K562 (cell line): Measurements from ENCODE around the gene SORBS2. TPM values are rescaled to one million over a fixed set of nuclear protein-coding genes. Genes with fewer than 3 reads are reported as not detected.

Source experiments
- ATAC-seq: fragments of 200-7000 bp; cut with Tn5 transposase; 3 replicates; pipeline ENCODE4 v1.9.1; 2020; ENCODE audit warnings: moderate library complexity
- BruUV-seq: library from RNA; stranded (reverse); fragments of 400-500 nt; replicated peaks from 2 replicates; lab custom pipeline; 2021; lab: Mats Ljungman, UMichigan
- CTCF ChIA-PET: fragments of 300-600 bp; formaldehyde crosslinking; extraction: SDS; loops from one replicate; lab custom pipeline; 2021; ENCODE audit warnings: low intra/inter-chr PET ratio; lab: Yijun Ruan, JAX
- POLR2A ChIA-PET: fragments of 300-600, 350-650 bp; sonication (Branson Sonifier 250); formaldehyde crosslinking; extraction: SDS; loops from one replicate; lab custom pipeline; 2021; ENCODE audit warnings: antibody characterized with exemption, inconsistent platforms; lab: Yijun Ruan, JAX
- DNase-seq, 4 experiments: peaks; one replicate each; pipeline versions ENCODE4 v3.0.0 to v3.0.0-alpha.2; 2011 to 2018; ENCODE audit warnings: low spot score in 3 of 4, mixed read lengths in 3 of 4; ENCODE audit errors: extremely low read depth in 1 of 4
- FAIRE-seq: peaks from 2 replicates; lab custom pipeline; 2011; peaks lifted over from hg19 to GRCh38; lab: Jason Lieb, UNC
- H2AFZ ChIP-seq: 2 replicates; pipeline ENCODE4 v1.6.0; 2011; ENCODE audit warnings: low read depth, low read length, control low read depth, inconsistent platforms
- H3K27ac ChIP-seq: fragments of 200-600 bp; 3 replicates; pipeline ENCODE4 v1.8.0; 2011; ENCODE audit warnings: low read depth, mild to moderate bottlenecking, control low read depth, inconsistent platforms, low read length, moderate library complexity, mixed read lengths; ENCODE audit errors: extremely low read depth
- H3K27me3 ChIP-seq, 2 experiments: fragments of 300-600 bp in 1 of 2; 2 replicates in 1 of 2; 3 replicates in 1 of 2; pipeline versions ENCODE4 v1.6.0 to v1.8.0; 2011; ENCODE audit warnings: inconsistent platforms in 2 of 2, low read length in 2 of 2, mild to moderate bottlenecking in 1 of 2, mixed read lengths in 1 of 2, moderate library complexity in 1 of 2; ENCODE audit not compliant: control insufficient read depth in 2 of 2, insufficient read depth in 2 of 2
- H3K36me3 ChIP-seq: fragments of 300-600 bp; 3 replicates; pipeline ENCODE4 v1.8.0; 2011; ENCODE audit warnings: mild to moderate bottlenecking, low read length, inconsistent platforms; ENCODE audit not compliant: control insufficient read depth, insufficient read depth
- H3K4me1 ChIP-seq, 2 experiments: fragments of 200-600 bp in 1 of 2; replicated peaks in 1 of 2; 2 replicates in 1 of 2; 3 replicates in 1 of 2; pipeline versions ENCODE4 v1.5.1 to v1.8.0; 2011; ENCODE audit warnings: inconsistent platforms in 2 of 2, low read length in 2 of 2, mild to moderate bottlenecking in 1 of 2, mixed read lengths in 1 of 2, moderate library complexity in 1 of 2; ENCODE audit not compliant: control insufficient read depth in 2 of 2, insufficient read depth in 2 of 2
- H3K4me2 ChIP-seq: 2 replicates; pipeline ENCODE4 v1.6.1; 2011; ENCODE audit warnings: low read length, control low read depth, inconsistent platforms, mixed read lengths; ENCODE audit not compliant: insufficient read depth
- H3K4me3 ChIP-seq: fragments of 200-600 bp; sonication (generic), shearing (Covaris generic); 2 replicates; pipeline ENCODE4 v1.5.1; 2016; ENCODE audit warnings: control low read depth, inconsistent platforms
- H3K79me2 ChIP-seq: fragments of 200-600 bp; 3 replicates; pipeline ENCODE4 v1.8.0; 2011; ENCODE audit warnings: low read length, inconsistent platforms; ENCODE audit not compliant: control insufficient read depth, insufficient read depth
- H3K9ac ChIP-seq, 2 experiments: 2 replicates each; pipeline versions ENCODE4 v1.6.0 to v1.6.1; 2011; ENCODE audit warnings: low read depth in 2 of 2, low read length in 2 of 2, control low read depth in 1 of 2, inconsistent platforms in 1 of 2, mild to moderate bottlenecking in 1 of 2, mixed read lengths in 1 of 2; ENCODE audit not compliant: insufficient read depth in 1 of 2
- H3K9me1 ChIP-seq: one replicate; pipeline ENCODE4 v1.6.0; 2011; ENCODE audit warnings: inconsistent platforms, mild to moderate bottlenecking, low read length, moderate library complexity; ENCODE audit not compliant: control insufficient read depth, insufficient read depth
- H3K9me3 ChIP-seq: replicated peaks from 2 replicates; pipeline ENCODE4 v1.5.1; 2011; ENCODE audit warnings: low read depth, low read length, inconsistent platforms; ENCODE audit not compliant: control insufficient read depth, insufficient read depth
- H4K20me1 ChIP-seq: replicated peaks from 2 replicates; pipeline ENCODE4 v1.6.1; 2011; ENCODE audit warnings: low read length, inconsistent platforms, mixed read lengths; ENCODE audit not compliant: control insufficient read depth, insufficient read depth
- BHLHE40 ChIP-seq: IDR thresholded peaks from 2 replicates; pipeline ENCODE4 v1.6.1; 2011; ENCODE audit warnings: low read length, improper control_type of control experiment
- CBX2 ChIP-seq: fragments of 200-600 bp; sonication (generic); IDR thresholded peaks from one replicate; pipeline ENCODE4 v1.6.1; 2012; ENCODE audit warnings: mild to moderate bottlenecking, low read length, inconsistent platforms; ENCODE audit not compliant: insufficient read depth, poor library complexity, severe bottlenecking
- CCAR2 ChIP-seq: fragments of 200-400 bp; formaldehyde crosslinking; IDR thresholded peaks from 2 replicates; pipeline ENCODE4 v1.6.1; 2017; ENCODE audit warnings: mild to moderate bottlenecking, low read depth, low read length
- CREB1 ChIP-seq, 2 experiments: sonication (generic) in 1 of 2; formaldehyde crosslinking in 1 of 2; IDR thresholded peaks; 2 replicates each; pipeline versions ENCODE4 v1.6.1 to v1.8.0; 2012 to 2022; ENCODE audit warnings: inconsistent platforms in 1 of 2, mild to moderate bottlenecking in 1 of 2, missing genetic modification reagents in 1 of 2, moderate library complexity in 1 of 2
- DLX4 ChIP-seq: fragments of 250-450 bp; sonication (Bioruptor Pico); IDR thresholded peaks from 2 replicates; pipeline ENCODE4 v1.6.1; 2021; ENCODE audit warnings: mild to moderate bottlenecking
- EGR1 ChIP-seq: fragments of 450-650 bp; conservative IDR thresholded peaks from 2 replicates; pipeline ENCODE4 v1.6.1; 2017; ENCODE audit warnings: mild to moderate bottlenecking
- NCOA1 ChIP-seq: fragments of 450-650 bp; IDR thresholded peaks from 2 replicates; pipeline ENCODE4 v1.6.1; 2016; ENCODE audit warnings: low read depth
- NFRKB ChIP-seq: fragments of 450-650 bp; IDR thresholded peaks from 2 replicates; pipeline ENCODE4 v1.6.1; 2016; ENCODE audit warnings: low read depth
- TCFL5 ChIP-seq: fragments of 250-450 bp; sonication (Bioruptor Pico); conservative IDR thresholded peaks from 2 replicates; pipeline ENCODE4 v1.6.1; 2021; ENCODE audit warnings: mild to moderate bottlenecking, moderate library complexity, matching md5 sums
- TFAM ChIP-seq: fragments of 250-450 bp; sonication (Bioruptor Pico); conservative IDR thresholded peaks from 2 replicates; pipeline ENCODE4 v1.5.0; 2021; ENCODE audit warnings: mild to moderate bottlenecking, moderate library complexity
- ZBTB2 ChIP-seq: fragments of 450-650 bp; IDR thresholded peaks from 2 replicates; pipeline ENCODE4 v1.6.1; 2016; ENCODE audit warnings: antibody characterized with exemption
- ZBTB40 ChIP-seq, 2 experiments: fragments of 450-650 bp in 1 of 2; sonication (generic) in 1 of 2; formaldehyde crosslinking in 1 of 2; IDR thresholded peaks; 2 replicates each; pipeline versions ENCODE4 v1.7.1 to v1.9.0; 2016 to 2022; ENCODE audit warnings: inconsistent platforms in 1 of 2, mild to moderate bottlenecking in 1 of 2, missing genetic modification reagents in 1 of 2
- ZFP1 ChIP-seq: fragments of 450-650 bp; formaldehyde crosslinking; IDR thresholded peaks from 2 replicates; pipeline ENCODE4 v1.4.0; 2020; ENCODE audit warnings: mild to moderate bottlenecking, mixed read lengths
- WGBS: fragments of 100-300 bp; shearing (Covaris generic); methylation state at CpG from one replicate; pipeline ENCODE4 v1.1.6; 2016; ENCODE audit warnings: low coverage, mixed read lengths; ENCODE audit not compliant: insufficient coverage; ENCODE audit errors: missing lambda C conversion rate; 5-methylcytosine and 5-hydroxymethylcytosine counted together
- in situ Hi-C: fragments of 300-500 bp; cut with MboI; formaldehyde crosslinking; loops from 4 replicates; pipeline ENCODE4 v1.15.0; 2018; ENCODE audit warnings: inconsistent platforms, mixed read lengths
- intact Hi-C: fragments of 100-400 bp; cut with micrococcal nuclease; formaldehyde crosslinking; loops from 2 replicates; pipeline ENCODE4 v1.14.2; 2022
- polyA plus RNA-seq, 8 experiments: library from polyadenylated mRNA; depleted of rRNA in 4 of 8; stranded (reverse) in 5 of 8; unstranded in 3 of 8; fragments of >200 nt; fragmentation: Nextera tagmentation in 2 of 8; fragmentation: Illumina TruSeq in 1 of 8; extraction: Ambion mirVana in 2 of 8; extraction: Trizol in 1 of 8; gene quantifications; 2 replicates each; pipeline versions ENCODE4 v1.2.1 to v1.2.3, GENCODE V29; 2011 to 2014; ENCODE audit warnings: inconsistent platforms in 1 of 8, missing spikeins in 1 of 8
- total RNA-seq, 7 experiments: library from RNA; depleted of rRNA in 6 of 7; stranded (reverse); fragments of >200 nt in 6 of 7; fragmentation: Illumina TruSeq in 2 of 7; extraction: Trizol in 2 of 7; gene quantifications; 2 replicates each; pipeline versions ENCODE4 v1.2.1 to v1.2.3, GENCODE V29; 2011 to 2021; ENCODE audit warnings: low replicate concordance in 1 of 7

The SORBS2 gene
- total and polyA plus RNA-seq, 9 of the 15 experiments (the other 6 are each of a cell fraction or from before 2014, with no cell fraction given), result 0.29 TPM; not detected in 8

- Histone ChIP-seq H3K79me2 (no peaks in the 10 kb centered on the region), H3K9ac (no peak overlapping the region), H3K4me1 (no peaks in the 10 kb centered on the region), H3K9me3 (no peaks in the 10 kb centered on the region), H3K27ac (no peak overlapping the region), H4K20me1 (no peaks in the 10 kb centered on the region), H3K4me2 (no peak overlapping the region), H3K36me3 (no peaks in the 10 kb centered on the region), H3K9me1 (no peaks in the 10 kb centered on the region), H3K27me3 (peaks cover 0 to 13% of the 10 kb centered on the region in 2 experiments; a peak in 3 of 5 replicates), H2AFZ (no peak overlapping the region), H3K4me3 (no peak overlapping the region)
- in situ Hi-C loops (no loop called here), intact Hi-C loops (no loop called here)
- no TSS peak for BruUV-seq
- ATAC-seq (no peak), DNase-seq (no peak), FAIRE-seq (no peak)
- 0% methylated on average over 4 of the region's 4 CpGs for WGBS
- POLR2A ChIA-PET, result no interaction called here
- CTCF ChIA-PET, result no interaction called here
- no peak for TF ChIP-seq TFAM (CRISPR knock-in tag)
- TF ChIP-seq CREB1 (IDR thresholded peaks at IDR 0.05), result no peak
- TF ChIP-seq CREB1 (CRISPR knock-in tag; IDR thresholded peaks at IDR 0.05), result no peak
- no peak for TF ChIP-seq DLX4 (CRISPR knock-in tag)
- no peak for TF ChIP-seq CBX2
- no peak for TF ChIP-seq NFRKB
- no peak for TF ChIP-seq TCFL5 (CRISPR knock-in tag)
- TF ChIP-seq ZFP1, result no peak
- no peak for TF ChIP-seq ZBTB2
- TF ChIP-seq EGR1, result no peak
- TF ChIP-seq ZBTB40 (IDR thresholded peaks at IDR 0.05), result no peak
- TF ChIP-seq ZBTB40 (CRISPR knock-in tag; IDR thresholded peaks at IDR 0.05), result no peak
- TF ChIP-seq BHLHE40, result no peak
- no peak for TF ChIP-seq NCOA1
- TF ChIP-seq CCAR2, result no peak
Measured at GRCh38 chr4:185801471-185801870, 10.5 kb downstream of the SORBS2 start.
